SU-DHL-6 (cell line): Measurements from ENCODE around the gene GSTM5.
"Not testable (repeated sequence)": the region's sequence is repeated elsewhere in the genome, so short reads cannot be mapped to it uniquely, and the experiment has no call there.

Experiments used
- H2AFZ ChIP-seq: fragments of 200-600 bp; sonication (generic); 2 replicates; pipeline ENCODE4 v1.6.1; 2014; ENCODE audit warnings: low read depth, mild to moderate bottlenecking, moderate library complexity, mixed read lengths, antibody characterized with exemption, low read length; ENCODE audit not compliant: severe bottlenecking
- H3F3A ChIP-seq: fragments of 200-600 bp; shearing (Covaris generic); 2 replicates; pipeline ENCODE4 v1.6.0; 2016; ENCODE audit warnings: antibody characterized with exemption, mild to moderate bottlenecking; ENCODE audit not compliant: insufficient read depth
- H3K27ac ChIP-seq: fragments of 200-600 bp; sonication (generic); 2 replicates; pipeline ENCODE4 v1.5.1; 2016; ENCODE audit warnings: low read depth, mild to moderate bottlenecking, low read length, moderate library complexity, mixed read lengths
- H3K27me3 ChIP-seq: fragments of 200-600 bp; sonication (generic), shearing (Covaris generic); 2 replicates; pipeline ENCODE4 v1.6.0; 2014; ENCODE audit warnings: mild to moderate bottlenecking, low read length
- H3K36me3 ChIP-seq: fragments of 200-600 bp; sonication (generic); 2 replicates; pipeline ENCODE4 v1.6.1; 2014; ENCODE audit warnings: mild to moderate bottlenecking, low read length, mixed read lengths
- H3K4me2 ChIP-seq: fragments of 300-600, 200-600 bp; shearing (Covaris generic), sonication (generic); 2 replicates; pipeline ENCODE4 v1.6.0; 2014; ENCODE audit warnings: low read length, low read depth, mild to moderate bottlenecking; ENCODE audit not compliant: poor library complexity, severe bottlenecking
- H3K4me3 ChIP-seq: fragments of 200-600 bp; sonication (generic); 2 replicates; pipeline ENCODE4 v1.5.1; 2014; ENCODE audit warnings: antibody characterized with exemption, low read length, mild to moderate bottlenecking, mixed read lengths; ENCODE audit not compliant: insufficient read depth, poor library complexity, severe bottlenecking
- H3K79me2 ChIP-seq: fragments of 200-600 bp; sonication (generic); 2 replicates; pipeline ENCODE4 v1.6.1; 2014; ENCODE audit warnings: mild to moderate bottlenecking, low read length, moderate library complexity; ENCODE audit not compliant: insufficient read depth
- H3K9ac ChIP-seq: fragments of 200-600 bp; sonication (generic); 2 replicates; pipeline ENCODE4 v1.7.0; 2014; ENCODE audit warnings: mild to moderate bottlenecking, low read length
- H3K9me2 ChIP-seq: fragments of 200-600 bp; sonication (generic); replicated peaks from 2 replicates; pipeline ENCODE4 v1.6.1; 2014; ENCODE audit warnings: low read length; ENCODE audit not compliant: insufficient read depth
- H3K9me3 ChIP-seq: fragments of 200-600 bp; sonication (generic); 2 replicates; pipeline ENCODE4 v1.6.1; 2014; ENCODE audit warnings: low read length, mixed read lengths; ENCODE audit not compliant: insufficient read depth
- H4K20me1 ChIP-seq: fragments of 200-600 bp; sonication (generic); 2 replicates; pipeline ENCODE4 v1.6.1; 2014; ENCODE audit warnings: low read depth, mild to moderate bottlenecking, antibody characterized with exemption, low read length, moderate library complexity, mixed read lengths
- TF ChIP-seq, protein P1 (sequence below): fragments of 200-600 bp; sonication (generic); IDR thresholded peaks from one replicate; pipeline ENCODE4 v1.5.1; 2017; ENCODE audit warnings: antibody characterized with exemption, mild to moderate bottlenecking, low read length, moderate library complexity; ENCODE audit not compliant: insufficient read depth, poor library complexity, severe bottlenecking

Gene GSTM5

DNA sequence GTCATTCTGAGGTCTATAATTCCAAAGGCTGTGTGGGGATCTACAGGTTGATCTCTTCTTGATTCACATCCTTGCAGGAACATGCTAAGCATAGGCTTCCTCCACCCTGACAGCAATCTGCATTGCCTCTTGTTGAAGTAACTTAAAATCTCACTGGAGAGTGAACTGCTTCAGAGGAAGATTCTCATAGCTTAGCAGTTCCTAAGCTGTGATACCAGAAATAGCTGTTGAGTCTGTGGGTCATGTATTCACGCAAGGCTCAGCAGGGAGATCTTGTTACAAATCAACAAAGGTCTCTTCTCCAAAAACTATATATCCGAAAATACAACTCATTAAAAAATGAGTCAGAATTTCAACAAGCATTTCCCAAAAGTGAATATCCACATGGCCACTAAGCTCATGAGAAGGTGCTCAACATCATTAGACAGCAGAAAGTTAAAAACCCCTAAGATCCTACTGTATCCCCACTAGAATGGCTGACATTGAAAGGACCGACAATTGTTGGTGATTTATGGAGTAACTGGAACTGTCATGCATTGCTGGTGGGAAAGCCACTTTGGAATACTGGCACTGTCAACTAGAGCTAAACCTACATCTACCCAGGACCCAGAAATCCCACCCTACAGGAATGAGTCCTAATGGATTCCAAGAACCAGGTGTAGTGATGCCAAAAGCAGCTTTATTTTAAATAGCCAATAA is 35.2 kb upstream of the GSTM5 start:
- H2AFZ ChIP-seq, H3F3A ChIP-seq, H3K9me3 ChIP-seq, H3K4me3 ChIP-seq, H3K9me2 ChIP-seq, H3K9ac ChIP-seq, H3K27me3 ChIP-seq, H3K36me3 ChIP-seq, H3K79me2 ChIP-seq, H4K20me1 ChIP-seq, H3K27ac ChIP-seq, H3K4me2 ChIP-seq: not testable (repeated sequence)

DNA sequence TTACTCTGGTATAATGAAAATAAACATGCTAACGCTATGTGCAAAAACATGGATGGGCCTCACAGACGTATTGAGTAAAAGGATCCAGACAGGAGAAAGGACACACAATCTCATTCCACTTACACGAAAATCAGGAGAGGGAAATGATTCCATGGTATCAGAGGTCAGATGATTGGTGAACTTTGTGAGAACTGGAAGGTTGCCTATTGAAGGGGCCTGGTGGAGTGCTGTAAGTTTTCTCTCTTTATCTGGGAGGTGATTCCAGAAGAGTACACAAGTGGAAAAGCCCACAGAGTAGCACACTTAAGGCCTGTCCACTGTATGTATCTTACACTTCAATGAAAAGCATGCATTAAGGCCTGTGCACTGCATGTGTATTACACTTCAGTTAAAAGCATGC is 34.6 kb upstream of the GSTM5 start:
- H3K27me3 ChIP-seq = no peaks in the 10 kb centered on the region
- H2AFZ ChIP-seq = no peak overlapping the region
- H3K36me3 ChIP-seq = no peaks in the 10 kb centered on the region
- no peaks in the 10 kb centered on the region for H3F3A ChIP-seq
- no peaks in the 10 kb centered on the region for H3K79me2 ChIP-seq
- H3K9ac ChIP-seq = no peak overlapping the region
- no peaks in the 10 kb centered on the region for H3K9me3 ChIP-seq
- TF ChIP-seq, protein P1, sequence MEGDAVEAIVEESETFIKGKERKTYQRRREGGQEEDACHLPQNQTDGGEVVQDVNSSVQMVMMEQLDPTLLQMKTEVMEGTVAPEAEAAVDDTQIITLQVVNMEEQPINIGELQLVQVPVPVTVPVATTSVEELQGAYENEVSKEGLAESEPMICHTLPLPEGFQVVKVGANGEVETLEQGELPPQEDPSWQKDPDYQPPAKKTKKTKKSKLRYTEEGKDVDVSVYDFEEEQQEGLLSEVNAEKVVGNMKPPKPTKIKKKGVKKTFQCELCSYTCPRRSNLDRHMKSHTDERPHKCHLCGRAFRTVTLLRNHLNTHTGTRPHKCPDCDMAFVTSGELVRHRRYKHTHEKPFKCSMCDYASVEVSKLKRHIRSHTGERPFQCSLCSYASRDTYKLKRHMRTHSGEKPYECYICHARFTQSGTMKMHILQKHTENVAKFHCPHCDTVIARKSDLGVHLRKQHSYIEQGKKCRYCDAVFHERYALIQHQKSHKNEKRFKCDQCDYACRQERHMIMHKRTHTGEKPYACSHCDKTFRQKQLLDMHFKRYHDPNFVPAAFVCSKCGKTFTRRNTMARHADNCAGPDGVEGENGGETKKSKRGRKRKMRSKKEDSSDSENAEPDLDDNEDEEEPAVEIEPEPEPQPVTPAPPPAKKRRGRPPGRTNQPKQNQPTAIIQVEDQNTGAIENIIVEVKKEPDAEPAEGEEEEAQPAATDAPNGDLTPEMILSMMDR = no peak
- H3K27ac ChIP-seq = no peak overlapping the region
- H3K4me2 ChIP-seq = no peak overlapping the region
- H3K9me2 ChIP-seq = no peaks in the 10 kb centered on the region
- no peak overlapping the region for H3K4me3 ChIP-seq
- H4K20me1 ChIP-seq = no peaks in the 10 kb centered on the region

DNA sequence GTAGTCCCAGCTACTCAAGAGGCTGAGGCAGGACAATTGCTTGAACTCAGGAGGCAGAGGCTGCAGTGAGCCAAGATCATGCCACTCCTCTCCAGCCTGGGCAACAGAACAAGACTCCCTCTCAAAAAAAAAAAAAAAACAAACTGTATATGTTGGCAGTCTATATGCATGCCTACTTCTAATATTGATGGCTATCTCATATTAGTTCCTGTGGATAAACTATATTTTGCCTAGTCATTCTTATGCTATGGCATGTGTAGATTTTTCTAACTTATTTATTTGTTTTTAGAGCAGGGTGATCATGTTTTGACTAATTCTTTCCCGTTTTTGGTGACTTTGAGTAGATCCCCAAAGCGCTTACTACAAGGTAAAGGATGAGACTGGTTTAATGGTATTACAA is 33.4 kb upstream of the GSTM5 start:
- H3K4me3 ChIP-seq, H3K9ac ChIP-seq, H3K4me2 ChIP-seq, H3F3A ChIP-seq, H3K9me3 ChIP-seq, H3K79me2 ChIP-seq, H3K27me3 ChIP-seq, H3K9me2 ChIP-seq, H3K27ac ChIP-seq, H2AFZ ChIP-seq, H3K36me3 ChIP-seq, H4K20me1 ChIP-seq: not testable (repeated sequence)

DNA sequence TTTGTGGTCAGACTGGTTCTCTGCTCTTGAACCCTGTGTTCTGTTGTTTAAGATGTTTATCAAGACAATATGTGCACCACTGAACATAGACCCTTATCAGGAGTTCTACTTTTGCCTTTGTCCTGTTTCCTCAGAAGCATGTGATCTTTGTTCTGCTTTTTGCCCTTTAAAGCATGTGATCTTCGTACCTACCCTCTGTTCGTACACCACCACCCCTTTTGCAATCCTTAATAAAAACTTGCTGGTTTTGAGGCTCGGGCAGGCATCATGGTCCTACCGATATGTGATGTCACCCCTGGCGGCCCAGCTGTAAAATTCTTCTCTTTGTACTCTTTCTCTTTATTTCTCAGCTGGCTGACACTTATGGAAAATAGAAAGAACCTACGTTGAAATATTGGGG is 27.3 kb upstream of the GSTM5 start:
- not testable (repeated sequence) for H3K36me3 ChIP-seq, H2AFZ ChIP-seq, H3K27me3 ChIP-seq, H3K4me3 ChIP-seq, H3K9ac ChIP-seq, H3K79me2 ChIP-seq, H3K4me2 ChIP-seq, H4K20me1 ChIP-seq, H3F3A ChIP-seq, H3K27ac ChIP-seq, H3K9me3 ChIP-seq, H3K9me2 ChIP-seq

DNA sequence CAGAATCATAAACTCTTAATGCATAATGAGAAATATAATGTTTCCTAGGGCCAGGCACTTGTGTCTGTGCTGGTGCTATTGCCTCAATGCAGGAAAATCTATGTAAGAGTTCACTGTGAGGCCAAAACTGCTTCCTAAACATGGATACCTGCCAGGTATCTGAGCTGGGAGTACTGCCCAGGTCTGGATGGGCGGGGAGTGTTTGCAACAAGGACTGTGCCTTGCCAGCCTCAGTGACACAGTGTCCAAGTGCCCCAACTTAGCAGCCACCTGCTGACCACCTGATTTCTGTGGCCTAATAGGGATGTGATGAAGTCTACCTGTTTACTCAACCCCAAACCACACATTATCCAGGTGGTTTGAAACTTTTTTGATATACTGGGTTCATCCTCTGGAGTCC is 26.7 kb upstream of the GSTM5 start:
- not testable (repeated sequence) for H3K9me3 ChIP-seq, H3K9ac ChIP-seq, H3K9me2 ChIP-seq, H2AFZ ChIP-seq, H3F3A ChIP-seq, H3K27me3 ChIP-seq, H3K79me2 ChIP-seq, H4K20me1 ChIP-seq, H3K27ac ChIP-seq, H3K4me2 ChIP-seq, H3K4me3 ChIP-seq, H3K36me3 ChIP-seq

DNA sequence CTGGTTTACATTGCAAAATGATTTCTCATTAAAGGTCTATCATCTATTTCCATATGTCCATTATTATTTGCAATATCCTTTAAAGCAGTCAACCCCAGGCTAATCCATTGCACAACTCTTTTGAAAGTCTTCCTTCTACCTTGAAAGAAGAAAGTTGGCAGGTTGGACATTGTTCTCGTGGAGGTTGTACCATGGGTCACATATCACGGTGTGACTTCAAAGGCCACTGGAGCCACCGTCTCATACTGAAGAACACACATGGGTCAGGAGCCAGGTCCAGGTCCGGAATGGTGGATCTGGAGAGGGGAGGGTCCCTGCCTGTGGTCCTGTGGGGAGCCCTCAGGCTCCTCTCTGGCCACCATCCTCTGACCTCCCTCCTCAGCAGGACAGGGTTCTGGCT is 26.2 kb upstream of the GSTM5 start:
- not testable (repeated sequence) for H3K27me3 ChIP-seq, H3K36me3 ChIP-seq, H3F3A ChIP-seq, H3K9me3 ChIP-seq, H3K9me2 ChIP-seq, H2AFZ ChIP-seq, H3K4me3 ChIP-seq, H3K27ac ChIP-seq, H3K9ac ChIP-seq, H3K79me2 ChIP-seq, H3K4me2 ChIP-seq, H4K20me1 ChIP-seq

DNA sequence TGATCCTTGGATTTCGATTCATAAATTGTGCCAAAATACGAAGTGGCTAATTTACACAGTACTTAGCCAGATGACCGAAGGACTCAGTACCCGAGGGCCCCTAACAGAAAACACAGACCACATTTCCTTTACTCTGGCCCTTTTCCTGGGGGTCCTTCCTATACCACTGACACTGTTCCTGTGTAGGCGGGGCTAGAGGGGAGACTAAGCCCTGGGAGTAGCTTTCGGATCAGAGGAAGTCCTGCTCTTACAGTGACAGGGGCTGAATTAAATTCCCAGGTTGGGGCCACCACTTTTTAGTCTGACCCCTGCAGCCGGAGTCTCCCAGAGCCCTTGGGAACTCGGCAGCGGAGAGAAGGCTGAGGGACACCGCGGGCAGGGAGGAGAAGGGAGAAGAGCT is 24.9 kb upstream of the GSTM5 start:
- H3K9me3 ChIP-seq, H3K27me3 ChIP-seq, H3F3A ChIP-seq, H3K27ac ChIP-seq, H4K20me1 ChIP-seq, H3K36me3 ChIP-seq, H3K79me2 ChIP-seq, H3K9me2 ChIP-seq: not testable (repeated sequence)
- peak overlapping the region; percentile 43 for H3K4me3 ChIP-seq
- peak overlapping the region; percentile 55 for H3K4me2 ChIP-seq
- peak overlapping the region; percentile 45 for H3K9ac ChIP-seq
- peak overlapping the region; percentile 79 for H2AFZ ChIP-seq
